Omental fat pad (tissue), 4 donors: ENCODE measurements around the gene PHAX. TPM values are rescaled to one million over a fixed set of nuclear protein-coding genes. Genes with fewer than 3 reads are reported as not detected.
"Not testable (repeated sequence)": the region's sequence is repeated elsewhere in the genome, so short reads cannot be mapped to it uniquely, and the experiment has no call there.

Experiments used
- ATAC-seq: fragments of 150-250 bp; one replicate; pipeline ENCODE4 v1.9.1; 2016; ENCODE audit warnings: mild to moderate bottlenecking, moderate library complexity; ENCODE audit not compliant: low FRiP score
- DNase-seq: peaks from one replicate; pipeline ENCODE4 v3.0.0-alpha.2; 2019; ENCODE audit warnings: low spot score
- CTCF ChIP-seq, 3 donors: fragments of 450-650 bp; IDR thresholded peaks; one replicate each; pipeline ENCODE4 v1.5.1; 2016 to 2017; ENCODE audit warnings: antibody characterized with exemption in 3 of 3, mild to moderate bottlenecking in 3 of 3, moderate library complexity in 2 of 3
- total RNA-seq, 4 donors: library from RNA; depleted of rRNA; stranded (reverse); fragments of >200 nt; gene quantifications; one replicate each; pipeline ENCODE4 v1.1.0, GENCODE V29; 2016

Gene PHAX
- total RNA-seq, 4 donors from 2014 or later = 29.7 to 50.4 (median 34.3) TPM

- no peak for TF ChIP-seq CTCF (IDR thresholded peaks at IDR 0.05)
- DNase-seq (no peak), ATAC-seq (no peak)
These were observed 9.2 kb upstream of the PHAX start for GRCh38 chr5:126591549-126591948.

GRCh38 chr5:126594748-126595485, 5.8 kb upstream of the PHAX start, which contains the start of gene ALDH7A1:
Gene ALDH7A1 (minus strand): TSS chr5:126595219. CDS start chr5:126595198, 21 bp downstream.
- DNase-seq = peak; percentile 48
- peak; percentile 94 for ATAC-seq
- TF ChIP-seq CTCF (IDR thresholded peaks at IDR 0.05) = no peak

DNA sequence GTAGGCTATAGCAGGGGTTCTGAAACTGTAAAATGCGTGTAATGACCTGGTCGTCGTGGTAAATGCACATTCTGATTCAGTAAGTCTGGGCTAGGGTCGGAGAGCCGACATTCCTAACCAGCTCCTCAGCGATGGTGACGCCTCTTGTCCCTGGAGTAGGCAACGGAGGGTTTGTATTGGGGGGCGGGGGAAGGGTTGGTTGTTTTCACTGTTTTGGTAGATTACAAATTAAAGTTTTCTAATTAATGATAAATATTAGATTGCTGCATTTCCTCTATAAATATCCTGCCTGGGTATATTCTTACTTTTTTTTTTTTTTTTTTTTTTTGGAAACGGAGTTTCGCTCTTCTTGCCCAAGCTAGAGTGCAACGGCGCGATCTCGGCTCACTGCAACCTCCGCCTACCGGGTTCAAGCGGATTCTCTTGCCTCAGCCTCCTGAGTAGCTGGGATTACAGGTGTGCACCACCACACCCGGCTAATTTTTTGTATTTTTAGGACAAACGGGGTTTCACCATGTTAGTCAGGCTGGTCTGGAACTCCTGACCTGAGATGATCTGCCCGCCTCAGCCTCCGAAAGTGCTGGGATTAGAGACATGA, 5.2 kb upstream of the PHAX start:
- DNase-seq (no peak), ATAC-seq (no peak)
- no peak for TF ChIP-seq CTCF (IDR thresholded peaks at IDR 0.05)

DNA sequence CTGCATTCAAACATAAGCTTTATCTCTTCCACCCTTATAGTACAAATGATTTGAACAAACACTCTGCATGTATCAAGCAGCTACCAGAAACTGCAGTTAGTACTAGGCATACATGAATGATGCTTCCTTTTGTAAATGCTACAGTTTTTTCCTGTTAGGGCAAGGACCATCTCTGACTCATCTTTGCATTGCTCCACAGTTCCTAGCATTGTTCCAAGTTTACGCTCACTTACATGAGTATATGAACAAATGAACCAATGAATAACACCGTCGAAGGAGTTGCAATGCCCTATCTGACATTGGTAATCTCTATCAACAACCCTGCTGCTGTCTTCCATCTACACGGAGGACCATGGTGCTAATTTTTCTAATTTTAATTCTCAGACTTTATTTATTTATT, 3.6 kb upstream of the PHAX start:
- TF ChIP-seq CTCF (IDR thresholded peaks at IDR 0.05) = no peak
- DNase-seq = no peak
- no peak for ATAC-seq

GRCh38 chr5:126599499-126599898, 1.2 kb upstream of the PHAX start:
- ATAC-seq = no peak
- DNase-seq = no peak
- TF ChIP-seq CTCF (IDR thresholded peaks at IDR 0.05) = no peak

DNA sequence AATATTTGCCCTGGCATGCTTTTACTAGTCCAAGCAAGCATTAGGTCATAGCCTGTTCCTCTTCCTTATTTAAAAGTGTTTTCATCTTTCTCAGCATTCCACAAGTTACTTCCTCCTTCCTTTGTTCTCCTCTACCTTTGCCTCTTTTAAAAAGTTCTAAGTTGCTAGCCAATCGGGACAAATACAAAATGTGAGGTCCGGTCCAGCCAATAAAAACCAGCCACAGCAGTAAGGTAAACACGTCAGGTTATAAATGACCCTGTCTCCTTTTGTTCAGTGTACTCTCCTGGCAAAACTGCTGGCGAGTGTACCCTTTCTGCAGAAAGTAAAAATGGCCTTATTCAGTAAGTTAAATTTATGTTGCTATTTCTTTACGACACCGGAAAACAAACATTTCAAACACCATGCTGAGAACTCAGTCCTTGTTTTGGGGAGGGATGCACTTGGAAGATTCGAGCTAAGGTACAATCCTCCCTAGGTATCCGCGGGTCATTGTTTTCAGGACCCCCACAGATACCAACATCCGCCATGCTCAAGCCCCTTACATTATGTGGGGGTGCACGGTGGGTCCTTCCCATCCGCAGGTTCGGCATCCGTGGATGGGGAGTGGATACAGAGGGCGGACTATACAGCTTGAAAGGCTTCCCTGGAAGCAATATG, 646 bp upstream of the PHAX start:
- peak; percentile 16 for ATAC-seq
- DNase-seq = not testable (repeated sequence)

DNA sequence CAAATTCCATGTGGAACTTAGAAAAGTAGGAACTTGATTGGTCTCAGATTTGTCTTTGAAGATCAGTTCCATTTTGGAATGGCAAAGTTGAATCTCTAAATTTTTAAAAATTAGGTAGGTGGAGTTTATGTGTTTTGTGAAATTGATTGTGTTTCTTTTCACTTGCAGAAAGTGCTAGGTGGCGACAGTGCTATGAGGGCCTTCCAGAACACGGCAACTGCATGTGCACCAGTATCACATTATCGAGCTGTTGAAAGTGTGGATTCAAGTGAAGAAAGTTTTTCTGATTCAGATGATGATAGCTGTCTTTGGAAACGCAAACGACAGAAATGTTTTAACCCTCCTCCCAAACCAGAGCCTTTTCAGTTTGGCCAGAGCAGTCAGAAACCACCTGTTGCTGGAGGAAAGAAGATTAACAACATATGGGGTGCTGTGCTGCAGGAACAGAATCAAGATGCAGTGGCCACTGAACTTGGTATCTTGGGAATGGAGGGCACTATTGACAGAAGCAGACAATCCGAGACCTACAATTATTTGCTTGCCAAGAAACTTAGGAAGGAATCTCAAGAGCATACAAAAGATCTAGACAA, 2.8 kb downstream of the PHAX start:
- ATAC-seq (no peak), DNase-seq (no peak)
- no peak for TF ChIP-seq CTCF (IDR thresholded peaks at IDR 0.05)
